DMS153 (cell line): Measurements from ENCODE around the gene TAPBP.
A peak's percentile ranks its signal among the peaks of the same experiment; 100 is the strongest.
"Not testable (repeated sequence)": the region's sequence is repeated elsewhere in the genome, so short reads cannot be mapped to it uniquely, and the experiment has no call there.

Experiments
- DNase-seq: peaks from one replicate; lab custom pipeline; 2025; lab: John Stamatoyannopoulos, UW

Gene TAPBP

DNA sequence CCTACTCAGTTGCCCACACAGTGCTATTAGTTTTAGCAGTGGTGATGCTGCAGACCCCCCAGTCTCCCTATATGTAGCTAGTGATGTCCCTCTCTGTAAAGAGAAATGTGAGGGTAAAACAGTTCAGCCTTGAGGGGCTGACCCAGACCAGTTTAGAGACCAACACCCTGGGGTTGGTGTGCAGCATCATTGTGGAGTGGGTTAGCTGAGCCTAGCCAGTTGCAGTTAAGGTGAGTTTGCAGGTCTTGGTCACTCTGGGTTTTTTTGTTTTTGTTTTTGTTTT, 37.4 kb downstream of the TAPBP start:
- no peak for DNase-seq

DNA sequence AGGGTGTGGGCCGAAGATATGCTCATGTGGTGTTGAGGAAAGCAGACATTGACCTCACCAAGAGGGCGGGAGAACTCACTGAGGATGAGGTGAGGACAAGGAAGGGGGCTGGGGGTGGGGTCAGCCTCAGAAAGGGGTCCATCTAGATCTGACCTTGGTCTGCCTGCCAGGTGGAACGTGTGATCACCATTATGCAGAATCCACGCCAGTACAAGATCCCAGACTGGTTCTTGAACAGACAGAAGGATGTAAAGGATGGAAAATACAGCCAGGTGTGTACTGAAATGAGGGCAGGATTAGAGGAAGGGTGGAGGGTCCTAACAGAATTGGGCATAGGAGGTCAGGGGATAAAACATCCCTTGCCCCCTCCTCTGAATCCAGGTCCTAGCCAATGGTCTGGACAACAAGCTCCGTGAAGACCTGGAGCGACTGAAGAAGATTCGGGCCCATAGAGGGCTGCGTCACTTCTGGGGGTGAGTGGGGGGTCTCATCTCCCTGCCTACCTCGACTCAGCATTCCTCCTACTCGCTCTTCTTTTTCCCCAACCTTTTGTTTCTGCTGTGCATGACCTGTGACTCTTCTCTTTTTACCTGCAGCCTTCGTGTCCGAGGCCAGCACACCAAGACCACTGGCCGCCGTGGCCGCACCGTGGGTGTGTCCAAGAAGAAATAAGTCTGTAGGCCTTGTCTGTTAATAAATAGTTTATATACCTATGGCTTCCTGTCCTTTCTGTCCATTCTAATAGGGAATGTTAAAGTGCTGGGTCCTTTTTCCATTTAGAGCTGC, 37.9 kb downstream of the TAPBP start:
- not testable (repeated sequence) for DNase-seq

GRCh38 chr6:33273924-33274902, 39.7 kb downstream of the TAPBP start:
- DNase-seq, result no peak

DNA sequence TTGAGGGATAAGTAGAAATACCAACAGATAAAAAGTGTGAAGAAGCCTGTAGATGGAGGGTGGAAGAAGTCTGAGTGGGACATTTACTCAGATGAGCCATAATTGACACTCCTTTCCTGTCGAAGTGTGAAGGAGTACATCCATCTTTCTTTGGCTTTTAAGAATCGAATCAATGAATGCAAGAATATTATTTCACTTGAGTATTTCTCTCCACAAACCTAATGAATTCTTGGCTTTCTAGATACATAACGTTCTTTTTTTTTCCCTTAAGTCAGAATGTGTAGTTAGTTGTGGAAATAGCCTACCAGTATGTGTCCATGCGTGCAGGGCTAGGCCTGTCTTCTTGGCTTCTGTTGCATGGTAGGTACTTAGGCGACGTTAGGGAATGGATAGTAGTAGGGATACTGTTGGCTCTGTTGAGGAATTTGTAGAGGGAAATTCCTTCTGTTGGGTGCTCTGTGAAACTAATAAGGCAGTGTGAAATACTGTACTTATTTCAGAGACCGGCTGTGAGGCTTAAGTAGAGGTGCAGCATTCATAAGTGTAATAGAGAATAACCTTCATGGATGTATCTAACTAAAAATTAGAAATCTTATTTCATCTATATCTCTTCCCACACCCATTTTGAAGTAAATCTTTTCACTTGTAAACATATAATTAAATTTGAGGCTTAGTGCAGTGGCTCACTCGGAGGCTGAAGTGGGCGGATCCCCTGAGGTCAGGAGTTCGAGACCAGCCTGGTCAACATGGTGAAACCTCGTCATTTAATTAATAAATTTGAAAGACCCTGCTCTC, 40.6 kb downstream of the TAPBP start:
- no peak for DNase-seq

- DNase-seq, result no peak
Measured at GRCh38 chr6:33272275-33273128, 41.4 kb downstream of the TAPBP start.

DNA sequence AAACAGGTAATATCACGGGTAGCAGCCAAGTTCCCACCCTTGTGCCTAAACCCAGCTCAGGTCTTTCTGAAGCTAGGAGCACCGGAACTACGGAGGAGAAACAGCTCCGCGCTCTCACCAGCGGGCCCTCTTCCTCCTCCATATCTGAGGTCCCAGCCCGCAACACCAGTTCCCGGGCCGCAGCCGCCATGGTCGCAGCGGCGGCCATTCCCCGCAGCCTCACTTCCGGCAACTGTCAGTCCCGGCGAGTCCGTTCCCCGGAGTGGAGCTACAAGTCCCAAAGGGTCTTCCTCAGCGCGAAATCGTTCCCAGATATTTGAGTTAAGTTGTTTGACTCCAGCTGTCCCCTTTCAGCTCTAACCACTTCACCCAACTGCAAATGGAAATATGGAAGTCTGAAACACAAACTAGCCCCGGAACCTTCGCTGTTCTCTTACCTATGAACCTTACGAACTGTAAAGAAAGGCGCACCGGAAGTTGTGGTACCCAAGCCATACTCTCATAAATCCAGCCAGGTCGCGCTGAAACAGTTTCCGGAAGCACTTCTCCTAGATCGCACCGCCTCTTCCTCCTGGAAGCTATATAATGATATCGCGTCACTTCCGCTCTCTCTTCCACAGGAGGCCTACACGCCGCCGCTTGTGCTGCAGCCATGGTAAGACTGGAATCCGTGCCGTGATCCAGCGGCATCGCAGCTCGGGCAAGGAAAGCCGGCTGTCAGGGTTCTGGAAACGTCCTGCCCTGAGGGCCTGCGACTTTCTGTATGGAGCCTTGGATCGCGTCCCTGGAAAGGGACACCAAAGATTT, 42.2 kb downstream of the TAPBP start, which contains the start of the genes RPS18 and VPS52:
Gene RPS18, plus strand, starts transcription at position 608 of the 807 bp plus-strand sequence. Its CDS starts 45 bp downstream, at position 653.
Gene VPS52, minus strand, starts transcription at position 409 of the 807 bp plus-strand sequence. Its CDS starts 201 bp downstream, at position 208.
- DNase-seq, result peak; percentile 97

DNA sequence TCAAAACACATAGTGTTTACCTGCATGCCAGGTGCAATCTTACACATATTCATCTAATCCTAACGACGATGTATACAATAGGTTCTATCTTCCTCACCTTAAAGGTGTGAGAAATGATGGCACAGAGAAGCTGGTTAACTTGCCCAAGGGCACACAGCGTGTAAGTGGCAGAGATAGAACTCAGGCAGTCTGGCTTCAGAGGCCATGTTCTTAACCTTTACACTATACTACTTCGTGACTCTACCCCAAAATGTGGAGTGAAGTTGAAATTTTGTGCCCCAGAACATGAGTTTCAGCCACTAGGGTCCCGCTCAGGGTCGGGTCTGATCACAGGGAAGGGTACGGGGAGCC, 42.8 kb downstream of the TAPBP start:
- no peak for DNase-seq

DNA sequence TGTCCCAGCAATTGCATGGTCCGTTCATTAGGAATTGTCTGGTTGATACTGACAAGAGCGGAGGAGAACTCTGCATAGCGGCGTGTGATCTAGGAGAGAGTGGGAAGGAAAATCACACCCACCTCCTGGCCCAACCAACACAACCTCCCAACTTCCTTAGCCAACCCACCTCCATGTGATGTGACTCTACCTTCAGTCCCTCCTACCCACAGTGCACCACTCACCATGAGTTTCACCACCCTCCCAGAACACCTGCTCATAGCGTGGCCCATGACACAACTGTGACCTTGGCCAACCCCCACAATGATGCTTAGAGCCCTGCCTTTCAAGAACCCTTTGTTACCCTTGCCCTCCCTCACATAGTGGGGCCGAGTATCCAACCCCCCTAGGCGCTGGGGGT, 49.9 kb downstream of the TAPBP start:
- no peak for DNase-seq

DNA sequence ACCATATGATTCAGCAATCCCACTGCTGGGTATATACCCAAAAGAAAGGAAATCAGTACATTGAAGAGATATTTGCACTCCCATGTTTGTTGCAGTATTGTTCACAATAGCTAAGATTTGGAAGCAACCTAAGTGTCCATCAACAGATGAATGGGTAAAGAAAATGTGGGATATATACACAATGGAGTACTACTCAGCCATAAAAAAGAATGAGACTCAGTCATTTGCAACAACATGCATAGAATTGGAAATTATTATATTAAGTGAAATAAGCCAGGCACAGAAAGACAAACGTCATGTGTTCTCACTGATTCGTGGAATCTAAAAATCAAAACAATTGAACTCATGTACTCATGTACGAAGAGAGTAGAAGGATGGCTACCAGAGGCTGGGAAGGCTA, 51.4 kb downstream of the TAPBP start:
- DNase-seq, result not testable (repeated sequence)

DNA sequence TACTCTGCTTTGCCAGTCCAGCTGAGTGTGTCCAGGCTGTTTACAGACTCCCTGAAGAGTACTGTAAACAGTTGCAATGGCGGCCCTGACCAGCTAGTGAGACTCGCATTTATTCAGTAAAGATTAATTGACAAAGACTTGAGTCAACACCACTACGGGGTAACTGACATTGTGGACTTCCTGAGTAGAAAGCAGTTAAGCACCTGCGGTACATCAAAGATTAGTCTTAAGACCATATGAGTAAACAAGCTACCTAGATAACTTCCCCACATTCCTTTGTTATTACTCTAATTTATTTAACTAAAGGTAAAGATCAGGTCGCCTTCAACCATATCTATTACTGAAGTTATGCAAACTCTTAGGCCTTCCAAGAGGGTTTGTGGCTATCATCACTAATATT, 54.8 kb downstream of the TAPBP start:
- no peak for DNase-seq

DNA sequence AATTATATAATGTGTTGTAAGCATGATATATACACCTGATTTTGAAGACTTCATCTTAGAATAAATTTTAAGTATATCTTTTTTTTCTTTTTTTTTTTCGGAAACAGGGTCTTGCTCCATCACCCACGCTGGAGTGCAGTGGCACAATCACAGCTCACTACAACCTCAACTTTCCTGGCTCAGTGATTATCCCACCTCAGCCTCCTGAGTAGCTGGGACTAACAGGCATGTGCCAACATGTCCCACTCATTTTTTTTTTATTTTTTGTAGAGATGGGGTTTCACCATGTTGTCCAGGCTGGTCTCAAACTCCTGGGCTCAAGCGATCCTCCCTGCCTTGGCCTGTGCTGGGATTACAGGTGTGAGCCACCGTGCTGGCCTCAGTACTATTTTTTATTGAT, 59.3 kb downstream of the TAPBP start:
- no peak for DNase-seq

- DNase-seq, result no peak
Measured at GRCh38 chr6:33252759-33253158, 61.1 kb downstream of the TAPBP start.

GRCh38 chr6:33251395-33252012, 62.4 kb downstream of the TAPBP start:
- no peak for DNase-seq

DNA sequence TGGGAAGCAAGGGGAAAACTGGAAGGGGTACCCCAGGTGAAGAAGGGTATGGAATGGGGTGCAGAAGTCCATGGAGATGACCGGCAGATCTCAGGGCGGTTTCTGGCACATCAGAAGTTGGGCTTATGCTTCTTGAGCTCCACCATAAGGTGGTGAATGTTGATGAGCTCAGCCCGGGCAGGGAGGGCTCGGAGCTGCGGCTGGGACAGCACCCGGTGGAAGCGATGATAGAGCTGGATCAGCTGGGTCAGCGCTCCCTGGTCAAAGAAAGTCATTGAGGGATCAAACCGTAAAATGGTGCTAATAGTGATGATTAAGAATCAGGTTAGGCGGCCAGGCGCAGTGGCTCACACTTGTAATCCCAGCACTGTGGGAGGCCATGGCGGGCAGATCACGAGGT, 63.1 kb downstream of the TAPBP start:
- no peak for DNase-seq

DNA sequence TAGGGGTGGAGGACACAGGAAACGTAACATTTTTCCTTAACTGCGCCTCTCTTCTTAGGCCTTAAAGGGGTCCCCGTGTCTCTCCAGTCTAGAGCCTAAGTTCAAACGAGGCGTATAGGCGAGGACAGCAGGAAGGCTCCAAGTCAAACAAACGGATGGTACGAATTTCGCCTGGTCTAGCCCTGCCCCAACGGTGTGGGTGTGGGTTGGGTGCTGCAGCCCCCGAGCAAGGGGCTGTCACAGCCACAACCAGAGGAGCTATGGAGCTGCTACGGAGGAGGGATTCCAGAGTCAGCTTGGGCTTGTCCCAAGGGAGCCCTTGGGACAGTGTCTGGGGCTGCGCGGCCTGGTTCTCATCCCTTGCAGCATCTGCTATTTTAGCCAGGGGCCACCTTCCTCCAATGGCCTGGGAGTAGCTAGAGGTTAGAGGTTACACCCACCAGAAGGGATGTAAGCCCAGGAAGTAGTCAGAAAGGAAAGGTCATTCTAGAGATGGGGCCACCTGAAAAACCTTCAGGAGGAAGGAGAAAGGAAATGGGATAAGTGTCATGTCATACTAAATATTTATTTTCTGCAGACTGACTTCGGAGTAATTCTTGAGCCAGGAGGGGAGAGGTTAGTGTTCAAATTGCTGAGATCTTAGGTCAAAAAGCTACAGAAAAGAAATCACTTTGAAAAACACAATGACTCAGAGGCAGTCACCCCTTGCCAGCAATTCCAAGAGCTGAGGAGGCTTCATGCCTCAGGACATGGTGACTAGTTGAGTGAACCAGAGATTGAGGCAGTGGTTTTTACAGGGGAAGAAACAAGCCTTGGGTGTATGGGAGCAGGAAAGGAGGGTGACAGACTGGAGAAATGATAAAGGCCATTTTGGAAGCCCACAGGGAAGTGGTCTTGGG, 63.9 kb downstream of the TAPBP start:
- no peak for DNase-seq
